Measurements from ENCODE around the gene LRIG1.

GRCh38 chr3:66504850-66505641 lies 4.2 kb upstream of the LRIG1 start:
- TF ChIP-seq, protein P1, sequence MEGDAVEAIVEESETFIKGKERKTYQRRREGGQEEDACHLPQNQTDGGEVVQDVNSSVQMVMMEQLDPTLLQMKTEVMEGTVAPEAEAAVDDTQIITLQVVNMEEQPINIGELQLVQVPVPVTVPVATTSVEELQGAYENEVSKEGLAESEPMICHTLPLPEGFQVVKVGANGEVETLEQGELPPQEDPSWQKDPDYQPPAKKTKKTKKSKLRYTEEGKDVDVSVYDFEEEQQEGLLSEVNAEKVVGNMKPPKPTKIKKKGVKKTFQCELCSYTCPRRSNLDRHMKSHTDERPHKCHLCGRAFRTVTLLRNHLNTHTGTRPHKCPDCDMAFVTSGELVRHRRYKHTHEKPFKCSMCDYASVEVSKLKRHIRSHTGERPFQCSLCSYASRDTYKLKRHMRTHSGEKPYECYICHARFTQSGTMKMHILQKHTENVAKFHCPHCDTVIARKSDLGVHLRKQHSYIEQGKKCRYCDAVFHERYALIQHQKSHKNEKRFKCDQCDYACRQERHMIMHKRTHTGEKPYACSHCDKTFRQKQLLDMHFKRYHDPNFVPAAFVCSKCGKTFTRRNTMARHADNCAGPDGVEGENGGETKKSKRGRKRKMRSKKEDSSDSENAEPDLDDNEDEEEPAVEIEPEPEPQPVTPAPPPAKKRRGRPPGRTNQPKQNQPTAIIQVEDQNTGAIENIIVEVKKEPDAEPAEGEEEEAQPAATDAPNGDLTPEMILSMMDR (conservative IDR thresholded peaks at IDR 0.05; ENCODE audit: low read depth, low read length) = no peak
- TF ChIP-seq EZH2 (IDR thresholded peaks at IDR 0.05; ENCODE audit: borderline replicate concordance, low read depth, low read length, poor library complexity, severe bottlenecking) = no peak

Data from A673 (cell line).